ENCODE results near the gene B3GAT3. TPM values are rescaled to one million over a fixed set of nuclear protein-coding genes. Genes with fewer than 3 reads are reported as not detected.

B3GAT3 gene
- total and polyA plus RNA-seq, 2 of the 8 experiments (the other 6 are each of a cell fraction or from before 2014, with no cell fraction given) = 28.0 to 39.0 TPM

DNA sequence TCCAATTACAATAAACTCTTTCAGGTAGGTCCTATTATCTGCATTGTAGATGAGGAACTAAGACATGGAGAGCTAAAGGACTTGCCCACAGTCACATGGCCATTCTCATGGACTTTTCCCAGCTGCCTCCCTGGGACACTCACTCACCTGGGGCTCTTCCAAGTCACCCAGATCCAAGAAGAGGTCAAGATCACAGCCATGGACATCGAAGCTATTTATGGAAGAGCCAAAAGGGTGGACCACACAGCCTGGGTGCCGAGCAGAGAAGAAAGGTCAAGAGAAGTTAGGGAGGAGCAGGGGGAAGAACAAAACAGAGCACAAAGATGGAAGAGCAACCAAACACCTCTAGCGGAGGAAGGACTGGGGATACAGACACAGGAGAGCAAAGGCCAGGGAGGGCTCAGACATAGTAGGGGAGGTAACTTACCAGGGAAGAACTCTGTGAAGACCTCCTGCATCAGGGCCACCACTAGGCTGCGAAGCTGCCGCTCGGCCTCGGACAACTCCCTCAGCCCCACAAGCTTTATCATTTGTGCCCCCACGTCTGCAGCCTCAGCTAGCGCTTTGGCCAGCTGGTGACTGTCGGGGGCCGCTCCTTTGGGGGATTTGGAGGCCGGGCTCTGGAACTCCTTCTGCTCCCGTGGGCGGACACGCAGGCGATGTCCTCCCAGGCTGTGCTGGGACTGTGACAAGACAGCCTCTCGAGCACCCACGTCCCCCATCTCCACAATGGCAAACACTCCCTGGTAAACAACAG is 40.6 kb downstream of the B3GAT3 start:
- no peak overlapping the region for H2BK5ac ChIP-seq (ENCODE audit: low read depth, low read length)
- no peaks in the 10 kb centered on the region for H3K4me1 ChIP-seq (replicated peaks in 1 of 4; ENCODE audit: control insufficient read depth in 3 of 4, insufficient read depth in 4 of 4, low read length in 3 of 4)
- H2BK12ac ChIP-seq (ENCODE audit: low read depth, low read length) = no peak overlapping the region
- no peak overlapping the region for H3K9ac ChIP-seq (replicated peaks in 1 of 4; ENCODE audit: extremely low read depth in 1 of 4, low read depth in 3 of 4, low read length in 3 of 4)
- POLR2A ChIA-PET (ENCODE audit: partially characterized antibody) = interaction anchor here (0.9 to 1.3 kb wide), 4 partner anchors 9 to 16 kb away, joined by 3 to 11 read pairs (median 4); partner anchors contain the start of gene TUT1
- no peak overlapping the region for H3K18ac ChIP-seq (ENCODE audit: extremely low read depth, low read length)
- H3K23ac ChIP-seq (ENCODE audit: insufficient read length) = no peak overlapping the region
- 93% methylated on average over 18 of the region's 18 CpGs; no CpG with 5 or more reads in 1 of the 2 experiments for WGBS, 2 experiments (ENCODE audit: extremely low coverage in 1 of 2, insufficient coverage in 1 of 2, insufficient read length in 1 of 2, insufficient replicate concordance in 2 of 2, low coverage in 1 of 2, low lambda C conversion rate in 2 of 2, missing lambda C conversion rate in 1 of 2)
- no peak overlapping the region for H3K4ac ChIP-seq (replicated peaks; ENCODE audit: insufficient read length, low read depth, low read length)
- CTCF ChIA-PET (ENCODE audit: partially characterized antibody) = interaction anchor here (0.7 kb wide), 1 partner anchor 13 kb away, joined by 3 read pairs; no protein-coding TSS in a partner anchor
- no peak overlapping the region for H2BK20ac ChIP-seq (ENCODE audit: low read length)
- H3K79me1 ChIP-seq (ENCODE audit: low read depth, low read length) = peaks cover 5% of the 10 kb centered on the region; the same call in 1 of the 2 replicates
- H4K5ac ChIP-seq (ENCODE audit: insufficient read length, low read depth, low read length) = no peak overlapping the region
- H3K14ac ChIP-seq (ENCODE audit: insufficient read length) = no peak overlapping the region
- TF ChIP-seq, protein P1, sequence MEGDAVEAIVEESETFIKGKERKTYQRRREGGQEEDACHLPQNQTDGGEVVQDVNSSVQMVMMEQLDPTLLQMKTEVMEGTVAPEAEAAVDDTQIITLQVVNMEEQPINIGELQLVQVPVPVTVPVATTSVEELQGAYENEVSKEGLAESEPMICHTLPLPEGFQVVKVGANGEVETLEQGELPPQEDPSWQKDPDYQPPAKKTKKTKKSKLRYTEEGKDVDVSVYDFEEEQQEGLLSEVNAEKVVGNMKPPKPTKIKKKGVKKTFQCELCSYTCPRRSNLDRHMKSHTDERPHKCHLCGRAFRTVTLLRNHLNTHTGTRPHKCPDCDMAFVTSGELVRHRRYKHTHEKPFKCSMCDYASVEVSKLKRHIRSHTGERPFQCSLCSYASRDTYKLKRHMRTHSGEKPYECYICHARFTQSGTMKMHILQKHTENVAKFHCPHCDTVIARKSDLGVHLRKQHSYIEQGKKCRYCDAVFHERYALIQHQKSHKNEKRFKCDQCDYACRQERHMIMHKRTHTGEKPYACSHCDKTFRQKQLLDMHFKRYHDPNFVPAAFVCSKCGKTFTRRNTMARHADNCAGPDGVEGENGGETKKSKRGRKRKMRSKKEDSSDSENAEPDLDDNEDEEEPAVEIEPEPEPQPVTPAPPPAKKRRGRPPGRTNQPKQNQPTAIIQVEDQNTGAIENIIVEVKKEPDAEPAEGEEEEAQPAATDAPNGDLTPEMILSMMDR (IDR thresholded peaks at IDR 0.05; ENCODE audit: control extremely low read depth in 1 of 3, insufficient read depth in 1 of 3, low read depth in 1 of 3, low read length in 3 of 3) = no peak
- H3K27me3 ChIP-seq (replicated peaks in 1 of 4; ENCODE audit: control insufficient read depth in 3 of 4, extremely low read depth in 1 of 4, insufficient read depth in 3 of 4, low read length in 3 of 4) = no peaks in the 10 kb centered on the region
- no peak overlapping the region for H2BK120ac ChIP-seq (replicated peaks; ENCODE audit: low read depth, low read length)
- H3K4me3 ChIP-seq (ENCODE audit: extremely low read depth in 1 of 4, insufficient read depth in 2 of 4, low read depth in 3 of 4, low read length in 4 of 4) = no peak overlapping the region
- no peak overlapping the region for H2AFZ ChIP-seq (ENCODE audit: low read length)
- H3K23me2 ChIP-seq (ENCODE audit: low read depth, low read length) = no peaks in the 10 kb centered on the region
- H4K91ac ChIP-seq (replicated peaks; ENCODE audit: insufficient read length, low read length) = no peak overlapping the region
- H3K9me3 ChIP-seq (ENCODE audit: insufficient read depth in 2 of 2, low read depth in 1 of 2, low read length in 1 of 2) = no peaks in the 10 kb centered on the region
- 0 out of 4 replicates have a peak, but pooled peaks cover 0 to 1% of the 10 kb centered on the region in 2 experiments for H3K79me2 ChIP-seq (ENCODE audit: control insufficient read depth in 1 of 2, insufficient read depth in 2 of 2, low read length in 2 of 2)
- DNase-seq (ENCODE audit: low read depth in 1 of 2, low spot score in 2 of 2) (no peak), FAIRE-seq (no peak)
- H4K8ac ChIP-seq (ENCODE audit: extremely low read depth, insufficient read depth, low read length) = no peak overlapping the region
- no peak overlapping the region for H3K56ac ChIP-seq (replicated peaks; ENCODE audit: insufficient read length, low read depth, low read length)
- no peak overlapping the region for H3K27ac ChIP-seq (ENCODE audit: low read depth, low read length)
- peaks cover 0 to 1% of the 10 kb centered on the region in 2 experiments for H4K20me1 ChIP-seq (replicated peaks in 1 of 2; ENCODE audit: control insufficient read depth in 1 of 2, insufficient read depth in 2 of 2, low read length in 2 of 2)
- no peak overlapping the region for H2BK15ac ChIP-seq (ENCODE audit: low read length)
- H3K4me2 ChIP-seq (ENCODE audit: insufficient read depth in 1 of 2, low read depth in 2 of 2, low read length in 2 of 2) = no peak overlapping the region
- H3K36me3 ChIP-seq (ENCODE audit: control insufficient read depth in 2 of 4, insufficient read depth in 4 of 4, low read length in 3 of 4) = peaks cover 5 to 27% (median 17%) of the 10 kb centered on the region in 4 experiments
- H2AK5ac ChIP-seq (ENCODE audit: low read depth, low read length) = no peak overlapping the region

Measured in H1 (cell line).